Measurements from ENCODE around the gene ARHGAP15.

DNA sequence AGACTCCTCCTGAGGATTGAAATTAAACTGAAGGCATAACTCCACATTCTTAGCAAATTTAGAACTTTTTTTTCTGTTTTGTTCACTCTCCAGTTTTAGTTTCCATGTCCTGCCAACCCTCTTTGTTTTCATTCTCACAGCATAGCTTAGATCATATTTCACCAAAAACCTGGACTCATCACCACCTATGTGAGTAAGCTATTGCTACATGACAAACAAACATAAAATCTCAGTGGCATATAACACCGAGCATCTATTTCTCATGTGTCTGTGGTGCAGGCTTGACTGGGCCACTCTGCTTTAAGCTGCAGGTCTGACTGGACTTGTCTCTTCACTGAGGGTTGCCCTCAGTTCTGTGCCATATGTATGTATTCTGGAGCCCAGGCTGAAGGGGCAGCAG is 385.2 kb downstream of the ARHGAP15 start:
- TF ChIP-seq, protein P1, sequence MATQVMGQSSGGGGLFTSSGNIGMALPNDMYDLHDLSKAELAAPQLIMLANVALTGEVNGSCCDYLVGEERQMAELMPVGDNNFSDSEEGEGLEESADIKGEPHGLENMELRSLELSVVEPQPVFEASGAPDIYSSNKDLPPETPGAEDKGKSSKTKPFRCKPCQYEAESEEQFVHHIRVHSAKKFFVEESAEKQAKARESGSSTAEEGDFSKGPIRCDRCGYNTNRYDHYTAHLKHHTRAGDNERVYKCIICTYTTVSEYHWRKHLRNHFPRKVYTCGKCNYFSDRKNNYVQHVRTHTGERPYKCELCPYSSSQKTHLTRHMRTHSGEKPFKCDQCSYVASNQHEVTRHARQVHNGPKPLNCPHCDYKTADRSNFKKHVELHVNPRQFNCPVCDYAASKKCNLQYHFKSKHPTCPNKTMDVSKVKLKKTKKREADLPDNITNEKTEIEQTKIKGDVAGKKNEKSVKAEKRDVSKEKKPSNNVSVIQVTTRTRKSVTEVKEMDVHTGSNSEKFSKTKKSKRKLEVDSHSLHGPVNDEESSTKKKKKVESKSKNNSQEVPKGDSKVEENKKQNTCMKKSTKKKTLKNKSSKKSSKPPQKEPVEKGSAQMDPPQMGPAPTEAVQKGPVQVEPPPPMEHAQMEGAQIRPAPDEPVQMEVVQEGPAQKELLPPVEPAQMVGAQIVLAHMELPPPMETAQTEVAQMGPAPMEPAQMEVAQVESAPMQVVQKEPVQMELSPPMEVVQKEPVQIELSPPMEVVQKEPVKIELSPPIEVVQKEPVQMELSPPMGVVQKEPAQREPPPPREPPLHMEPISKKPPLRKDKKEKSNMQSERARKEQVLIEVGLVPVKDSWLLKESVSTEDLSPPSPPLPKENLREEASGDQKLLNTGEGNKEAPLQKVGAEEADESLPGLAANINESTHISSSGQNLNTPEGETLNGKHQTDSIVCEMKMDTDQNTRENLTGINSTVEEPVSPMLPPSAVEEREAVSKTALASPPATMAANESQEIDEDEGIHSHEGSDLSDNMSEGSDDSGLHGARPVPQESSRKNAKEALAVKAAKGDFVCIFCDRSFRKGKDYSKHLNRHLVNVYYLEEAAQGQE (IDR thresholded peaks at IDR 0.05; ENCODE audit: insufficient replicate concordance, low read depth), result no peak
- TF ChIP-seq, protein P2, sequence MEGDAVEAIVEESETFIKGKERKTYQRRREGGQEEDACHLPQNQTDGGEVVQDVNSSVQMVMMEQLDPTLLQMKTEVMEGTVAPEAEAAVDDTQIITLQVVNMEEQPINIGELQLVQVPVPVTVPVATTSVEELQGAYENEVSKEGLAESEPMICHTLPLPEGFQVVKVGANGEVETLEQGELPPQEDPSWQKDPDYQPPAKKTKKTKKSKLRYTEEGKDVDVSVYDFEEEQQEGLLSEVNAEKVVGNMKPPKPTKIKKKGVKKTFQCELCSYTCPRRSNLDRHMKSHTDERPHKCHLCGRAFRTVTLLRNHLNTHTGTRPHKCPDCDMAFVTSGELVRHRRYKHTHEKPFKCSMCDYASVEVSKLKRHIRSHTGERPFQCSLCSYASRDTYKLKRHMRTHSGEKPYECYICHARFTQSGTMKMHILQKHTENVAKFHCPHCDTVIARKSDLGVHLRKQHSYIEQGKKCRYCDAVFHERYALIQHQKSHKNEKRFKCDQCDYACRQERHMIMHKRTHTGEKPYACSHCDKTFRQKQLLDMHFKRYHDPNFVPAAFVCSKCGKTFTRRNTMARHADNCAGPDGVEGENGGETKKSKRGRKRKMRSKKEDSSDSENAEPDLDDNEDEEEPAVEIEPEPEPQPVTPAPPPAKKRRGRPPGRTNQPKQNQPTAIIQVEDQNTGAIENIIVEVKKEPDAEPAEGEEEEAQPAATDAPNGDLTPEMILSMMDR (IDR thresholded peaks at IDR 0.05; ENCODE audit: insufficient read depth, low read length), result no peak
- TF ChIP-seq POLR2AphosphoS5 (IDR thresholded peaks at IDR 0.05; ENCODE audit: low read depth), result no peak

All from HL-60 (cell line).